HG02610 (cell line): ENCODE measurements around the gene CAMTA1.

Source experiments
- ATAC-seq: cut with Tn5 transposase; IDR thresholded peaks from one replicate; pipeline ENCODE4 v1.9.1; 2021; ENCODE audit warnings: mild to moderate bottlenecking, moderate library complexity; ENCODE audit not compliant: unreplicated experiment

The CAMTA1 gene

DNA sequence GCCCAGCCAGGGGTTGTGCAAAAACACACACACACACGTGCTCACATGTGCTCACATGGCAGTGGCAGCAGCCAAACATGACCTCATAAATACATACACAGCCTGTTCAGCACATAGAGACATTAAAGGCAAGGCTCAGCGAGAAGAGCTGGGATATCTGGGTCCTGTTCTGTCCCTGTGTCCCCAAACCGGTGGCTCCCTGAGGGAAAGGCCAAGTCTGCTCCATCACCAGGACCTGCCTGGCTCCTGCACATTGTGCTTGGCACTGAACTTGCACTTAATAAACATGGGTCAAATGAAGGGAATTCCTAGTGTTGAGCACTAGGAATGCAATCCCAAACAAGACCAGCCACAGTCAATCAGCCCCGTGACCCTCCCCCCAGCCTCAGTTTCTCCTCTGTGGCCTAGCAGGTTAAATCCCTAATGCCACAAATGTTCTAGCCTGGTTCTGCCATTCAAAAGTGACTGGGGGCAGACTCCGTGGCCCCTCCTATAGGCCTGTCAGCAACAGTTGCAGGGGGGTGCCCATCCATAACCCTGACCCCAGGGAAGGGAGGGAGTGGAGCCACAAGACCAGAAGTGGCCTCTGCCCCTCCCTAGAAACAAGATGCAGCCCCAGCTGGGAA is 825.0 kb downstream of the CAMTA1 start:
- no peak for ATAC-seq

DNA sequence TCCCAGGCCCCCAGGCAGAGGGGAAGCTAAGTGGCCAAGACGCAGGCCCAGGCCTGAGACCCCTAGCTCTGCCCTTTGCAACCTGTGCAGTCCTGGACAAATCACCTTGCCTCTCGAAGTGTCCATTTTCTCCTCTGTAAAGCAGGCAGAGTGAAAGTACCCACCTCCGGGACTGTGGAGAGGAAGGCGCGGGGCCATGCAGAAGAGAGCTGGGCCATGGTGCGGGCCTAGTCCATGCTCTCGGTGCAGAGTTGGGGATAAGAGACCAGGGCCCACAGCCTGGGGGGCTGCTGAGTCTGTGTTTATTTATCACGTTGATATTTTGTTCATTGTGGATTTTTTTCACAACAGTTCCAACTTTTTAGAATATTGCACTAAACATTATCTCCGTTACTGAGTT is 825.7 kb downstream of the CAMTA1 start:
- ATAC-seq = no peak

DNA sequence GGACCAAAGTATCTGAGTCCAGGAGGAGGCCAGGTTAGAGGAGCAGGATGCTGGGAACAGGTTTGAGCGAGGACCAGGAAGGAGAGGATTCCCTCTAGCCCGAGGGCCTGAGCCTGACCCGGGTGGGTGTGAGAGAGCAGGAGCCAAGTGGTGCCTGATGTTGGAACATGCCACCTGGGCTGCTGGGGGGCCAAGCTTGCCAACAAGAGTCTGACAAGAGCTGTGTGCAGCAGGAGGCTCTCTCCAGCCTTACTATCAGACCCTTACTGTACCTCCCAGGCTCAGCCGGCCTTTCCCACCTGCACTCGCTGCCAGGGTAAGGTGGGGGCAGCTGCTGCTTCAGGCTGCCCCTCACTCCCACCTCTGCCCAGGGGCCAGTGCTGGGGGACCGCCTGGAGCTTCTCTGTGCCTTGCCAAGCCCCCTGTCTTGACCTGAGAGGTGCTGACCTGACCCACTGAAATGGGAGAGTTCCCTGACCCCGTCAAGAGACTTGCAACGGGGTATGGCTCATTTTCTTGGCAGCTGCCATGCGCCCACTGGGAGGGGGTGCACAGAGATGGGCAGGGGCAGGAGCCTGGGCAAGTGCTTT is 826.3 kb downstream of the CAMTA1 start:
- no peak for ATAC-seq

DNA sequence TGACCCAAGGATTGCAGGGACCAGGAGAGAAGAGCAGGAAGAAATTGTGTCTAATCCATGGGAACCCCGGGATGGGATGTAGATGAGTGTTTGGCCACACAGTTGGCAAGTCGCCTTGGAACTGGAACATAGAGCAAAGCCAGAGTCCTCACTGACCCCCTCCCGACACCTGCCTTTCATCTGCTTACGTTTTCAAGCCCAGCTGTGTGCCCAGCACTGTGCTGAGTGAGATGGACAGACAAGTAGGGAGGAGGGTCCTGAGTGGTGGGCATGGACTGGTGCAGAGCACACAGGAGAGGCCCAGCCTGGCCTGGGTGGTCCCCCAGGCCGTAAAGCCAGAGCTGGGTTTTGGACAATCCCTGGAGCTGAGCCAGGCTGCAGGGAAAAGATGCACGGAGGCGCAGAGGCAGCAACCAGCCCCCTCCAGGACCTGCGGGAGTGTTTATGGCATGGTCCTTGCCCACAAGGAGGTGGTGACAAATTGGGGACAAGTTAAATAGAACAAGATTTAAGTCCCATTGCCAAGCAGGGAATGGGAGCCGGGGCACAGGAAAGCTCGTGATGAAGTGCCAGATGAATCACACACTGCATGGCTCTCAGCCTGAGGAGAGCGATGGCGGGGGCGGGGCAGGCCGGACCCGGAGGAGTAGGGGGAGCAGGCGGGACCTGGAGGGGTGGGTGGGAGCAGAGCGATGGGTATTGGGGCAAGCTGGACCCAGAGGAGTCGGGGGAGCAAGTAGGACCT is 828.0 kb downstream of the CAMTA1 start:
- ATAC-seq = no peak

DNA sequence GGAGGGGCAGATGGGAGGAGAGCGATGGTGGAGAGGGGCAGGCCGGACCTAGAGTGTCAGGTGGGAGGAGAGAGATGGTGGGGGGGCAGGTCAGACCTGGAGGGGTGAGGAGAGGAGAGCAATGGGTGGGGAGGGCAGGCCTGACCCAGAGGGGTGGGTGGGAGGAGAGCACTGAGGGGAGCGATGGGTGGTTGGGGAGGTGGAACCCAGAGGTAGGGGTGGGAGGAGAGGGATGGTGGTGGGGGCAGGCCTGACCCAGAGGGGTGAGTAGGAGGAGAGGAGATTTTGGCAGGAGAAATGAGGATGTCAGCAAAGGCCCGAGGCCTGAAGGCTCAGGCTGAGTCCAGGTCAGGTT is 828.6 kb downstream of the CAMTA1 start:
- no peak for ATAC-seq

DNA sequence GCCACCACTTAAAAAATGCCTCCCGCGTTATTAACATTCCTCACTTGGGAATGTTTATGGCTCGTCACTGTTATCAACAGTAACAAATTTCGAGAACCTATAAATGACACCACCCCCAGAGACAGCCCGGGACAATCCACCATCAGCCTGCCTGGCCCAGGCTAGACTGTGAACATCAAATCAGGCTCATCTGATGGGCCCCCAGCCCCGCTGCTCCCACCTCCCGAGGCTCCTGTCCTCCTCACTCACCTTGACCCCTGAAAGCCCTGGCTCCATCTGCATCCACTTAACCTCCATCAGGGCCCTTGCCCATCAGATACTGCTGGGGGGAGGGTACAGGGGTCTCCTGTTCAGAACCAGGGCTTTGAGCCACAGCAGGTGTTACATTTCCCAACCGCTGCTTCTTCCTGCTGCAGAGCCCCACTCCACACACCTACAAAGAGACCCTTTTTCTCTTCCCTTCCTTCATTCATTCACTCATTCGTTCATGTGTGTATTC is 829.4 kb downstream of the CAMTA1 start:
- ATAC-seq = no peak

DNA sequence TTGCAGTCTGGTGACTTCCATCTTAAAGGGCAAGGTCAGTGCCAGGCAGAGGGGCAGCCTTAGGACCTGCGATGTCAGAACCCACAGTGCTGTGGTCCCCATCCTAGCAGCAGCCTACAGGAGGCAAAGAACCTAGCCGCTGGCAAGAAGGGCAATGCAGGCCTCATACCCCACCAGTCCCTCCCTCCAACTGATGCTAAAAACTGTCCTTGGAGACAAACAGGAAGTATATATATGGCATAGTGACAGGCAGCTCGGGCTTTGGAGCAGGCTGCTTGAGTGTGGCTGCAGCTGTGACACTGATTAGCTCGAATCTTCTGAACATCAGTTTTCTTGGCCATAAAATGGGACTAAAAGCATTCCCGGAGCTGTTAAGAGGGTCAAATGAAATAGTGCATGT is 829.9 kb downstream of the CAMTA1 start:
- ATAC-seq = no peak

DNA sequence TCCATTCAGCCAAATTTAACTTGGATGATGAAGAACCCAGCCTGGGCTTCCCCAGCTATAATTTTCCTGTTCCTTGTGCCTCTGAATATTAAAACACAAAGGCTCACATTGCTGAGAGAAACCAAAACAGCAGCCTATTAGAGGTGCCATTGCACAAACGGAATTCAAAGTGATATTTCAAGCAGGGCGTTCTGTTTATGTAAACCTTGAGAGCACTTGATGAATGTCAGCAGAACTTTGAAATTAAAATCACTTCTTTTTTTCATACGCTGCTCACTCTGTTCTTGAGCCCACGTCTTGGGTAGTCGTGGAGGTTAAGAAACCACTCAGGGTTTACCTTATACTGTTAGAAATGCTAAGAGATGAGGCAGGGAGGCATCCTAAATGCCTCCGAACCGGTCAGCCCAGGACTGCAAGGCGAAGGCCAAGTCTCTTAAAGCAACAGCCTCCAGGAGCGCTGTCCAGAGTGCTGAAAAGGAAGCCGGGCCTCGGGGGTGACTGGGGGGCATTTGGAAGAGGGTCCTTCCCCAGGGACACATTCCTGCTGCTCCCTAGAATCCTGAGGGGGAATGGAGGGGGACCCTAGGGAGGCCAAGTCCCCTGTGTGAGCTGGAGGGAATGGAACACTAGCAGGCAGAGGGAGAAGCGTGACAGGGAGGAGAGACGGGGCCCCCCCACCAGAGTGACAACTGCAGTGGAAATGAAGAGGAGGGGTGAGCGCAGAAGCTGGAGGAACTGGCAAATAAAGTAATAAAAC is 831.0 kb downstream of the CAMTA1 start:
- no peak for ATAC-seq

DNA sequence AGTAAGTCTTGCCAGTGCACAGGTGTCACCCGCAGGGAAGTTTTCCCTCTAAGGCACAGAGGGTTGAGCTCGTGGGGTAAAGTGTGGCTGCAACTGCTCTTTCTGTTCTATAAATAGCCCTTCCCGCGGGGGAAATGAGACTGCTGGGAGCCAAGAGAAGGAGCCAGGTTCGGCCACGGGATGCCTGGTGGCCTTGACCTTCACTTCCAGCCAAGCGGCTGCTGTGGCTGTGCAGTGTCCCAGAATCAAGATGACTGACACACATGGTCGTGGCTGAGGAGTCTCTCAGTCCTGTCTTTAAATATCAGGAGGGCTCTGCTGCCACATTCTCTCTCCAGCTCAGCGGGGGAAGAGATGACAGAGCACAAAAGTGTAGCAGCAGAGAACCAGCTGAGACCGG is 831.7 kb downstream of the CAMTA1 start:
- no peak for ATAC-seq

DNA sequence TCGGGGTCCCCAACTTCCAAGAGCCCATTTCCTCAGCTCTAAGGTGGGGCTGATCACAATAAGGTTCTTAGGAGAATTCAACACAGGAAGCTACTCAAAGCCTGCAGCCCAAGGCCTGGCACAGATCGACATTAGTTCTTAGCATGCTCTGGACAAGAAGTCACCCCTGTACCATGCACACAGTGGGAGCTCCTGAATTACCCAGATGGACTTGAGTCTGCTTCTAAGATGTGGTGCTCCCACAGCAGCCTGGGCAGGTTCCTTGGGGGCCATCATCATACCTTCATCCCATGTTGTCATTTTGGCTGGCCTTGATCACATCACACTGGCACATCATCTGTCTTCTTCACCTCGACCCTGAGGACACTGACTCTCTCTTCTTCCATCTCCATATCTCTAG is 832.6 kb downstream of the CAMTA1 start:
- ATAC-seq = no peak

DNA sequence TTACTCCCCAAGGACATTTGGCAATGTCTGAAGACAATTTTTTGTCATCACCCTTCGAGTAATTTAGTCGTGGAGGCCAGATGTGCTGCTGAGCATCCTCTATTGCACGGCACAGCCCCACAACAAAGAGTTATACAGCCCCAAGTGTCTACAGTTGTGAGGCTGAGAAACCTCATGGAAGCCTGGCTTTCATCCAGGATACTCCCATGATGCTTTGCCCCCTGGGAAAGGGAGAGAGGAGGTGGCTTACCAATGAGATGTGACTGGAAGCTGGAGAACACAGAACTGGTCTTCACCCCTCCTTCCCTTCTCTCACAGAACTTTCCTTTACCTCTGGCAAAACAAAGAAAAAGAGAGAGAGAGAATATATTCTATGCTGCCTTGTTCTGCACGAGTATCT is 834.9 kb downstream of the CAMTA1 start:
- no peak for ATAC-seq

DNA sequence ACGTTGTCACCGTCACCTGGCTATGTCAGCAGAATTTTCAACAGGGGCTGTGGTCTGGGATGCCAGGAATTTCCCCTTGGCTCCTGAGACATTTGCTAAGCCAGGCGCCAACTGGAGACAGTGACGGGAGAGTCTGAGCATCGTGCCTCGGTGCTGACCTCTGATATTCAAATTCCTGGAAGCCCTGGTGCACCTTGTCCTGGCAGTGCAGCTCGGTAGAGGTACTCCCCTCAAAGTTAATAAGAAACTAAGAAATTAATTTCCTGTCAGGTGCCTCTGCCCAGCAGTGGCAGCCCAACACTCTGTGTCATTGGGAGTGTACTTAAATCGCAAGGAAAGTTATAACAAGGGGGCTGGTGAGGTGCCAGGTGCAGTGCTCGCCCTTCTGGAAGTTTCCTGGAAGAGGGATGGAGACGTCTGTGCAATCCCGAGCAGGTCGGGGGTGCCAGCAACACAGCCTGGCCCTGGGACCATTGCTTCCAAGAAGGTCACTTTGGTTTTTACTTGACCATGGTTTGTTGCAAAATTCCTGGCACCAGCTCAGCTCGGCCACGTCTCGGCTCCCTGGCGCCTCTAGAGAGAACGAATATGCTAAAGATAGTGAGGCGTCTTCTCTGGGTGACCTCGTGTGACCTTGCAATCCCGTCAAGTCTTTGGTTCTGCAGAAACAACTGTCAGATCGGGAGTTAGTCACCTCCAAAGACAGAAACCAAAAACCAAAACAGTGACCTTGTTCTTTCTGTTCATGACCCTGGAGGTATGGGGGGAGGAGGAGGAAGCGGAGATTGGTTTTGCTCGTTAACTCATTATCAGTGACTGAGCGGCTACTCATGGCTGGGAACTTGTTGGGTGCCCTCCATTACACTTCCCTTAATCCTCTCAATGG is 836.3 kb downstream of the CAMTA1 start:
- ATAC-seq = no peak

DNA sequence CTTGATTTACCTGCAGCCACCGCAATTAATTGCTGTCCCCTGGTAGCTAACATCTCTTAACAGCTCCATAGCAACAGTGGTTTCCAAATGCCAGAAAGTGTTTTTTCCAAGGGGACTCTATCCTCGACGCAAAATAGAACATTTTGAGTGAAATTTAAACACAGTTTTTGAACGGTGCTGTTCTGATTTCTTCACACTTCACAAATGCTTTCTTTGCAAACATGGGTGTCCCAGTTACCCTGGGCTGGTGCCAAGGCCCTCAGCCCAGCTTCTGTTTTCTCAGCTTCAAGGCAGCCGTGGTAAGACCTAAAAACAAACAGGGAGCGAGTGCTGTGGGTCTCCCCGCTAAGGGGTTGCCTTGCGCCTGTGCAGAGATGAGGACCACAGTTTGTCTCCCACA is 838.6 kb downstream of the CAMTA1 start:
- no peak for ATAC-seq

DNA sequence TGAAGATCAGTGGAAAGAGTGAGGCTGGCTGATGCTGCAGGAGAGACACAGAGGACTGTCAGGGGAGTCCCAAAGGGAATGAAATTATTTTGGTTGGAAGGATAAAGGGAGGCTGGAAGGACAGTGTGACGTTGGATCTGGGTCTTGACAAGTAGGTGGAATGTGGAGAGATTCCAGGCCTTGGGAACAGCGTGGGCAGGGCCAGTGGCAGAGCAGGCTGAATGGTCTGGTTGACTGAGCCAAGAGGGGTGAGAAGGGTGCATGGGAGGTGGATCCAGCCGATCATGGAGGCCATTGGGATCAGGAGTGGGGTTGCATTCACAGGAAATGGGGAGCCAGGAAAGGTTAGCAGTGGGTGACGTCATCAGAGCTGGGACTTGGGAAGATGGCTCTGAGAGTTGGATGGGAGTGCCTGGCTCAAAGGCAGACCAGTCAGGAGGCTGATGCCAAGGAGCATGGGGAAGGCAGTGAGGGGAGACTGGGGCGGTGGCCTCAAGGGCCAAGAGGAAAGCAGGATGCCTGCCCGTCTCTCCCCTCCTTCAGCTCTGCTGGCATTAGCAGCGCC is 839.6 kb downstream of the CAMTA1 start:
- no peak for ATAC-seq

DNA sequence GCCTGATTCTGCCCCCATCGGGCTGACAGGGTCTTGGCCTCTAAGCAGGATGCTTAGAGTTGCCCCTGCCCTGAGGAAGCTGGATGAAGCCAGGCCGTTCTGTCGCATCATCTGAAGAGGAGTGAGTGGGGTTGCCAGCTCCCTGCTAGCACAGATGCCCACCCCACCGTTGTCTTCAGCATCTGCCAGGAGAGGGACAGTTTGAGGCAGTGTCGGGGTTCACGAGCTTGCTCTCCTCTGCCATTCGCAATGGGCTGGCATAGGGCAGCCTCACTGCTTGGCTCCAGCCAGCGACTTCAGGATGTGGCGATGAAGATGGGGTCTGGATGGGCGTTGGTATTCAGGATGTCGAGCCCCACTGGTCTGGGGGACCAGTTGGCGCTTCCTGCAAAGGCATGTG is 840.1 kb downstream of the CAMTA1 start:
- ATAC-seq = no peak

DNA sequence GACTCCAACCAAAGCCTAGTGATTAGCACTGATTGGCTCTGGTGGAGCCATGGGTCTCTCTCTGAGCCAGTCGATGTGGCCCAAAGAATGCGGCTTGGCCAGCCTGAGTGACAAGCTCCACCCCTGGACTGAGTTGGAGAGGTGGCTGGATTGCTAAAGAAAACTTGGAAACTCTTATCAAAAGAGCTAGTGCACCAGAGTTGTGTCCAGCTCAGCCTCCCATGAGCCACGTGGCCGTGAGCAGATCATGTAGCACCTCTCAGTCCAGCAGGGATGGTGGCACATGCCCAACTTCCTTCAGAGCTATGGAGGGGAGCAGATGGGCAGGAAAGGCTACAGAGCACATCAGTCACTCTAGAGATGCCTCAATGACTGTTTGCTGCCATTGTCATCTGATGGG is 843.0 kb downstream of the CAMTA1 start:
- no peak for ATAC-seq

DNA sequence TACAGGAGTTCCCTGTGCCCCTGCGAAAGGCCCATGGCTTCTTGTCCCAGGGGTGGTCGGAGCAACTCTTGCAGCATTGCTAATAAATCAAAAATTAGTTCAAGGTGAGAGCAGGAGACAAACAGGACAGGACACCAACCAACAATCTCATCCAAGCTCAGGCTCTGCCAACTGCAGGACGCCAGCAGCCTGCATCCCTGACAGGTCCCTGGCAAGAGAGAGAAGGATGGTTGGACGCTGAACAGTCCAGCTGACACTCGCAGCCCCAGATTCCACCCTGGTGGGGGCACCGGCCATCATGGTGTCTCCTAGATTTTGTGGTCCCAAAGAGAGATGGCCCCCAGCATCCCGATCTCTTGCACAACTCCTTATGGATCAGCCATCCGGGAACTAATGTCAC is 843.8 kb downstream of the CAMTA1 start:
- ATAC-seq = no peak

DNA sequence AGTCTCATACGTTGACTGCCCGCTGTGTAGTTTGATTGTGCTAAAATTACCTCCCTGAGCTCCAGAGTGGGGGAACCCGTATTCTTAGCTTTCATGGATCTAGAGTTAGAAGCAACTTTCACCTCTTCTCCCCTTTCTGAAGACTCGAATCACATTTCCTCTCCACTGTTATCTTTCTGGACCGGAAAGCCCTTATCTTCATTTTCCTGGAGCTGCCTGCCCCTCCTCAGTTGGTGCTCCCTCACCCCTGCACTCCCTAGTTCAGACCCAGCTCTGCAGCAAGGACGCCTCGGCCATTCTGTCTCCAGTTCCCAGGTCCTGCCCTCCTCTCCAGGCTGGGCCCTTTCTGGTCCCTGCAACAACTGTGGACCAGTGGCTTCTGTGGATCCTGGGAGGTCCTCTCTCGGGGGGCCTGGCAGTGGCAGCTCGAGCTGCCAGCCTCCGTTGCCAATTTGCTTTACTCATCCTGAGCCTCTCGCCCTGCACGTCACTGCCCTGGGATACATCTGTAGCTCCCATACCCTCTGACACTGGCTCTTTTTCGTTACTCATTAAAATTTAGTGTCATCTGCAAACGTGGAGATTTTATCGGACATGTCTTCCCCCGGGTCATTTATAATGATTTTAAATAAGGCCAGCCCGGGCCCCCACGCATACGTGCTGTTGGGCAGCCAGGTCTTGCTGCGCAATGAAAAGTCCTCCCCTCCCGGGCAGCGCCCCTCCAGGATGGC is 844.4 kb downstream of the CAMTA1 start:
- ATAC-seq = no peak

DNA sequence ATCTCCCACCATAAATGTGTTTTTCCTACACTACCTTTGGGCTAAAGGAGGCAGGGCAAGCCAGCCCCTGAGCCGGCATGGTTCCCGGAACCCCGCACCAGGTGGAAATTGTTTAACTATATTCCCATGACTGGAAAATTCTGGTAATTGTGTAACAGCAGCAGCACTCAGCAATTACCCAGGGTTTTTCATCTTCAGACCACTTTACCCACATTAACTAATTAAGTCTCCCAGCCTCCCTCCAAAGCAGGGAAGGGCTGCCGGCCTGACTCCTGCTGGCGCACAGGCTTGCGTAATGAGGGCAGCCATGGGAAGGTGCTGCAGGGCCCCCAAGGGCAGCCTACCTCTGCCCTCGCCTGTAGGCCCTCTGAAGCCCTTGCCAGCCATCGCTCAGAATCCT is 845.1 kb downstream of the CAMTA1 start:
- ATAC-seq = no peak

DNA sequence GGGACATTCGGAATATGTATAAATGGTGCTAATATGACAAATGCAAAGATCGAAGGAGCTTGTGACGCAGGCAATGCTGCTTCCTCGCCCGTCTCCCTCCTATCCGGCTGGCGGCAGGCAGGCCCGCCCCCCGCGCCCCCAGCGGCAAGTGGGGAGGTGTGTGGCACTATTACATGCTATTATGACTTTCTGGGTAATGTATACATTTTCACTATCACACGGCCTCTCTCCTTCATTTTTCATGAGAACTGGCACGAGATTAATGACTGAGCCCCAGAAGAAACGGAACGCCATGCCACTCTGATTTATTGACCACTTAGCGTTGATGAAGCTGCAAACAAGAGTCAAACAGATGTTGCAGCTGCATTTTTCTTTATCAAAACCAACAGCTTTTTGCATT is 846.9 kb downstream of the CAMTA1 start:
- ATAC-seq = no peak
